Ecto neural progenitor cell (in vitro differentiated cells): Measurements from ENCODE around the gene FASTK.

Source experiments
- DNase-seq: peaks from one replicate; pipeline ENCODE4 v3.0.0-alpha.2; 2018; ENCODE audit warnings: low spot score

The FASTK gene

DNA sequence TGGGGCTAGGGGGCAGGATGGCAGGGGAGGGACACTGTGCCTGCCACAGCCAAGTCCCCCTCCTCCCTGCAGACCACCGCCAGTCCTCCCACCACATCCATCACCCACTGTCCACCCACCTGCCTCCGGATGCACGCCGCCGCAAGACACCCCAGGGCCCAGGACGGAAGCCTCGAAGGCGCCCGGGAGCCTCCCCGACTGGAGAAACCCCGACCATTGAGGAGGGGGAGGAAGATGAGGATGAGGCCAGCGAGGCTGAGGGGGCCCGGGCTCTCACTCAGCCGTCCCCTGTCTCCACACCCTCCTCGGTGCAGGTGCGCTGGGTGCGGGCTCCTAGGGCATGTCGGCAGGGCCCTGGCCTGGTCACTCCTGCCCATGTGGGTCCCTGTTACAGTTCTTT is 16.2 kb downstream of the FASTK start:
- DNase-seq: no peak

DNA sequence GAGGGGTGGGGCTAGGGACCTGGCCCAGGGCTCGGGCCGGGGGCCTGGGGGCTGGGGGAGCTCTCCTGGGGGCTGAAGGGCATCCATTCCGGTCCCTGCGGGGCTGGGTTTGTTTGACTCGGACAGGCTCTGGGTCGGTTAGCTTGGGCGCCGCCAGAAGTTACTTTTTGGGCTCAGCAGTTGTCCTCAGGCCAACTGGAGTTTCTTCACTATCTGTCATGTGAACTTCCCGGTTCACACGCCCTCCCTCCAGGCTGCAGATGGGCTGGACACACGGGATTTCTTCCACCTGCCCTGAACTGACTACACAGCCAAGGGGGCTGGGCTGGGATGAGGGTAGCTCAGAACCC is 17.4 kb downstream of the FASTK start:
- no peak for DNase-seq

DNA sequence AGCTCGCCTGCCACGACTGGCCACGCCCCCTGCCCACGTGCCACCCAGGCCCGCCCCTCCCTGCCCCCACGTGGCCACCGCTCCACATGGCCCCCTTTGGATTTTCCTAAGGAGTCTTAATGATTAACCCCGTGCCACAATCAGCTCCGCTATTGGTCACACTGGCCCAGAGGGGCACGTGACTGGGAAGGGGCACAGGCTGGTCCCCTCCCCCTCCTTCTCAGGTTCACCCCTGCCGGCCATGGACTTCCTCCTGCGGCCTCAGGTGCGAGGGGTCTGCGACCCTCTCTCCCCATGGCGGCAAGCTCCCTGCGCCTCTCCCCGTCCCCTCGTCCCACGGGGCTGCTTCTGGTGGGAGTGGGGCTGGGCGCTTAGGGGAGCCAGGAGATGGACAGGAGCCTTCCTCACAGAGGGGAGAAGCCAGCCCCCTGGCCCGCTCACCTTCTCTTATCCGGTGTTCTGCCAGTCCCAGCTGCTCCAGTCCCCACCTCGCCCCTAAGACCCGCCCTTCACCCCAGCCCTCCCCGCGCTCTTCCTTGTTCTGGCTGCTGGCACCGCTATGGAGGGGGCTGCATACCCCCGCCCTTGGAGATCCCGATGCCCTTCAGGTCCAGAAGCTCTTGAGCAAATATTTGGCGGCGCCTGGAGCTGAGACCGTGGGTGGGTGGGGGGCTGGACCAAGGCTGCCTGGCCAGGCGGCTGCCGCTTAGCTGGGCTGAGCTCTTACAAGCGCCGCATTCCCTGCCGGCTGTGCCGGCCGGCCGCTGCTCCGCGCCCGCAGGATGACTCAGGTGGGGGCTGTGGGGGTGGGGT is 18.0 kb downstream of the FASTK start:
- peak; percentile 88 for DNase-seq

DNA sequence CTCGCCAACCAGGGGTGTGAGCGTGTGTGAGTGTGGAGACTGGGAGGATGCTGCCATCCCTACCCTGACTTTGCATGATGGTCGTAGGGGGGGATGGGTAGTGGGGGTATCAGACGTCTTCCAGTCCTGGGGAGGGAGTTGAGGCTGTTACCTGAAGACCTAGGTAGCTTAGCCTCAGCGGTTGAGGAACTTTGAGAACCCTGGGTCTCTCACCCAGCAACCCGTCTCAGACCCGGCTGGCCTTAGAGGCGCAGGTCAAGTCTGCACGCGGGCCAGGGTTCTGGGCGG is 18.6 kb downstream of the FASTK start:
- no peak for DNase-seq

DNA sequence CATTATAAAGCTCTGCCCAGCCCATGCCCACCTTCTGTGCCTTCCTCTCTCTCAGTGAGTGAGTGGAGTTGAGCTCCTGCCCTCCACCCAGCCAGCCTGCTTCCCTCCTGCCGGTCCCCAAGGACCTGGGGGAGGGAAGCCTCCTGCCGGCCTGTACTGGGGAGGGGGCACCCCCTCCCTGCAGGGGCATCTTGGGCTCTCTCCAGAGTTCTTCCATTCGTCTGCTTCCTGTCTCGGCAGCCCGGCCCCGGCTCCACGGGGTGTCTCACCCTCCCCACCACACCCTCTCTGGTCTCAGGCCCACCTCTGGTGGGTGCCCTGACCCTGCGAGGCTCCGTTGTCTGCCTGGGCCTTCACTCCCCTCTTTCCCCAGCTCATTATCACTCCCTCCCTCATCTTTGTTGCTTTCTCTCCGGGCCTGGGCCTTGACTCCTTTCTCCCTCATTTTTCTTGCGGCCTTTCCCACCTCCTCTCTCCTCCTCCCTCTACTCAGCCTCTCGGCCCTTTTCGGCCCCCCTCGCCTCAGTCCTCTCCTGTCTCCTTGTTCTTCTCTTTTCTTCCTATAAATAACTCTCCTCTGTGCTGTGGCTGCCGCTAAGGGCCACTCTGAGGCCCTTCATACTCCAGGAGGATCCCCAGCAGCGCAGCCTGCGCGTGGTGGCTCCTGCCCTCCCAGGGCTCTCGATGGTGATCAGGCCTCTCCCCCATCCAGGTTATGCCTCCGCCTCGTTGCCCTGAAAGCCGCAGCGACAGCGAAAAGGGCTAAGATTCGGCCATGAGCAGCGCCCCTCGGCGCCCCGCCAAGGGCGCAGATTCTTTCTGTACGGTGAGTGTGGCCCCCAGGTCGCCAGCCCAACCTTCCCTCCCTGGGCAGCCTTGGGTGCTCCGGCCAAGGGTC is 19.1 kb downstream of the FASTK start:
- DNase-seq: no peak

DNA sequence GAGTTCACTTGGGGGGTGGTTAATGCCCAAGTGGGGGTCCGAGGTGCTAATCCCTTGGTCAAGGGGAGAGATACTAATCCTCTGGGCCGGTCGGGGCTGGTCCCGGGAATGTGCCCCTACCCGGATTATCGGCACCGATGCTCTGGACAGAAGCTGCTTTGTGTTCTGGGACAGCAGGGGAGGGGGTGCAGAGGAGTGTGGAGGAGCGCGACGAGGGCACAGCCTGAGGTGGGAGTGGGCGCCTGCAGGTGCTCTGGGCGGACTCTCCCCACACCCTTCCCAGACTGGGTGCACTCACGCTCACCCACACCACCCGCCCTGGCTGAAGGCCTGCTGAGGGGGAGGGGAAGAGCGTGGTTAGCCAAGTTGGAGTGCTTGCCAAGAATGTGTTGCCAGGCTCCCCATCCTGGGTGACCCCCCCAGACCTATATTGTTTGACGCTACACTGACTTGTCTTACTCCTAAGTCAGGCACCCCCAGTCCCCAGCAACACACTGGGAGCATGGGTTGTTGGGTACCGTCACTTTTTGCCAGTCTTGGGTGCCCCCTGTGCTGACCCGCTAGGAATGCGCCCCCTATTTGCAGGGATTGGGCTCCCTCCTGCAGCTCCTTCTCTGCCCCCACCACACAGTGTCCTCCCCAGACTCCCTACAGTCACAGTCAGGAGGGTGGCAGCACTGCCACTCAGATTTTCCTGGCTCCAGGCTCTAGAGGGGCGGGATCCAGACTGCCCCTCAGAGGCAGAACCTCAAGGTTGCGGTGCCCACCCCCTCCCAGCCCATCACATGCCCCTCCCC is 20.0 kb downstream of the FASTK start:
- DNase-seq: peak; percentile 79

DNA sequence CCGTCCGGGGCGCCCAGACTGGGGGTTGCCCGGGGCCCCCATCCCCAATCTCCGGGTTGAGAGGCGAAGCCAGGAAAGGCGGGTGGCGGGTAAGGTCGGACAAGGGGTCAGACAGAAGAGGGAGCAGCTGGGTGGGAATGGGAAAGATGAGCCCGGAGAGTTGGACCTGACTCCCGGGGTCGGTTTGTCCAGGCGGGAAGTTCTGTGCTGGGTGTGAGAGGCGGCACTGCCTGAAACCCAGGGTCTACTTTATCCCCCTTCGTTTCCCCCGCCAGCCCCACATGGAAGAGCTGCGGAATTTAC is 20.5 kb downstream of the FASTK start:
- no peak for DNase-seq

DNA sequence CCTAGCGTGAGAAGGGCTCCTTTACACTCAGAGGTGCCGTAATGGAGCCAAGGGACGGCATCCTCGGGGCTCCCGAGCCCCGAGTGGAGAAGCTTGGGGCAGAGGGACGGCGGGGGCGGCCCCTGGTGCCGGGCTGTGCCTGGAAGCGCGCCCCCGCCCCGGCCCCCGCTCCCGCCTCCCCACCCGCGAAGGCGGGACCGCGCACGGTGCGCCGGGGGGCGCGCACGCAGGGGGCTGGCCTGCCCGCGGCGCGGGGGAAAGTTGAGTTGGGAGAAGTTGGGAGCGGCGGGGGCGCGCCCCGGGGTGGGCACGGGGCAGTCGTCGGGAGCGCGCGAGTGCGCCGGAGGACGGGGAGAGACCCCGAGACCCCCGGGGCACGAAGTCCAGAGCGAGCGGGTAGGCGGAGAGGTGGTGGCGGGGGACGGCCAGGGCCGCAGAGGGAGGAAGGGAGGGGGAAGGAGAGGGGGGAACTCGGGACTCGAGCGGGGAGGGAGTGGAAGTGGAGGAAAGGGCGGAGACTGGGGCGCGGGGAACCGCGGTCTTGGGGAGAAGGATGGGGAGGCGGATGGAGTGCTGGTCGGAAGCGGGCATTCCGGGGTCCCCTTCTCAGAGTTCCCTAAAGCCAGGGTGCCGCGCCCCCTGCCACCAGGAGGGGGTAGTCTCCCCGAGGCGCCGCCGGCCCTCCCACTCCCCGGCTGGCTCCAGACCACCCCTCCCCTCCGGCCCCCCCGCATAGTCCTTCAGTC is 21.1 kb downstream of the FASTK start, which contains the start of gene SLC4A2:
TSS of gene SLC4A2 (plus strand) at position 223 of the 746 bp plus-strand sequence. CDS start 2,399 bp downstream, outside the sequence.
- peak; percentile 80 for DNase-seq

DNA sequence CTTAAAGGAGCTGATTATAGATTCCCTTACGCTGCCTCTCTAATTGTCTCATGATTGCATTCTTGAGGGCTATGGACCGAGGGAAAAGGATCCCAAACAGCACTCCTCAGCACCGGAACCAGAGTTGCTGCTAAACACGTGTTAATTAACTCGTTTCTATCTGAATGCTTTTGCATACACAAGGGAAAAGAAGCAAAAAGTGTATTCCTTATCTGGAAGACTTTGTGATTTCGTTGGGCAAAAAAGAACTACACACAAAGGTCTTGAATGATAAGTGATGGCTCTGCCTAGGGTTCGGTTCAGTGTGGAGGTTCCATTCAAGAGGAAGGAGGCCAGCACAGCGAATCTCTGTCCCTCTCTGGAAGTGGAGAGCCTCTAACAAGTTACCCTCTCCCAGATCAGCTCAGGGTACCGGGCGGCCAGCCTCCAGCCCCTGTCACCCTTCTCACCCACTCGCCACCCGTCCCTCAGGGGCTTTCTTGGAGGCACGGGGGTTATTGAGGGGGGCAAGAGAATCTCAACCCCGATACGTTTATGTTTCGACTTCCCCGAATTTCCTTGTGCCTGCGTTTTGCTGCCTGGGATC is 21.7 kb downstream of the FASTK start:
- no peak for DNase-seq

DNA sequence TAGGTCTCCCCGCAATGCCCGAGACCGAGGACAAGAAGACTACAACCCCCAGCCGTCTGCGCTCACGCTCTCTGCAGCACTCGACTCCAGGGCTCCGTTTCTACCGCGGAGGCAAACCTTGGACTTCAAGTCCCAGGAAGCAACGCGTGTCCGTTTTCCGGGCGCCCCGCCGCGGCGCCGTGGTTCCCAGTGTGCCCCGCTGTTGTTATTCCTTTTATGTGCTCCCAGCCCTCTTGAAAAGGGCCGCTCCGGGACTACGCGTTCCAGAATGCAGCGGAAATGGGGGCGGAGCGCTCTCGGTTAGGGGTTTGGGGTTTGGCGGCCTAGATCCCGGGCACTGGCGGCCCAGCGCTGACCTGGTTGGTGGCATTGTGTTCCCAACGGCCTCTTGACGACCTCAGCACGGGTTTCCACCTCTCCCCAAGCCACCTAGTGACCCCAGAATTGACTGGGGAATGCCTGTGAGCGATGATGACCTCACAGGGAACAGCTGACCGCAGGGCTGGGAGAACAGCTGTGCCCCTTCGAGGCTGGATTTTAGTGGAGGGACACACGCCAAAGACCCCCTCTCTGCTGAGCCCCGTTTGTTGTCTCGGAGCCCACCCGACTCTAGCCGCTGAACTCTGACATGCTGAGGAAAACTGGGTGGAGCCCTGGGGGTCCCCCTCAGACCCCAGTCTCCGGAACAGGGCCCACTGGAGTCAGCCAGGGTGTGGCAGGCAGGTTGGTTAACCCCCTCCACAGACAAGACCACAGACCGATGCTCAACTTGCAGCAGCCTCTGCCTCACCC is 22.4 kb downstream of the FASTK start:
- DNase-seq: peak; percentile 98

DNA sequence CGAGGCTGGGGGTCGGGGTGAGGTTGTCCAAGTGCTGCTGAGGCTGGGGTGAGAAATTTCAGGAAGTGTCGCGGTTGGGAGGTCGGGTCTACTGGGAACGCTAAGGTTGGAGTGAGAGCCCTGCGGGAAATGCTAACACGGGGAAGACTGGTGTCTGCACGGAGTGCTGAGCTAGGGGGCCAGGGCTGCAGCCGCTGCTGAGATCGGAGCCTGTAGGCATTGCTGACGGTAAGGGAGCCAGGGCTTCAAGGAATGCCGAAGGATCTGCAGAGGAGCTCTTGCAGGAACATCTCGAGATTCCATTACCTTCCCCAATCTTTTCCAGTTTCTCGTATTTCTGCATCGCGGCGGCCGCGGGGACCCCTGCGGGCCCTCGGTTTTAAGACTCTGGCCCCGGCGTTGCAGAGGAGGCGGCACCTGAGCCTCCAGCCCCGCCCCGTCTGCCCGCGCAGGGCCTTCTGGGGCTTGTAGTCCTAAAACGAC is 23.1 kb downstream of the FASTK start, which contains the start of gene CDK5:
TSS of gene CDK5 (minus strand) at position 392 of the 483 bp plus-strand sequence. CDS start at position 343, 49 bp downstream.
- no peak for DNase-seq

DNA sequence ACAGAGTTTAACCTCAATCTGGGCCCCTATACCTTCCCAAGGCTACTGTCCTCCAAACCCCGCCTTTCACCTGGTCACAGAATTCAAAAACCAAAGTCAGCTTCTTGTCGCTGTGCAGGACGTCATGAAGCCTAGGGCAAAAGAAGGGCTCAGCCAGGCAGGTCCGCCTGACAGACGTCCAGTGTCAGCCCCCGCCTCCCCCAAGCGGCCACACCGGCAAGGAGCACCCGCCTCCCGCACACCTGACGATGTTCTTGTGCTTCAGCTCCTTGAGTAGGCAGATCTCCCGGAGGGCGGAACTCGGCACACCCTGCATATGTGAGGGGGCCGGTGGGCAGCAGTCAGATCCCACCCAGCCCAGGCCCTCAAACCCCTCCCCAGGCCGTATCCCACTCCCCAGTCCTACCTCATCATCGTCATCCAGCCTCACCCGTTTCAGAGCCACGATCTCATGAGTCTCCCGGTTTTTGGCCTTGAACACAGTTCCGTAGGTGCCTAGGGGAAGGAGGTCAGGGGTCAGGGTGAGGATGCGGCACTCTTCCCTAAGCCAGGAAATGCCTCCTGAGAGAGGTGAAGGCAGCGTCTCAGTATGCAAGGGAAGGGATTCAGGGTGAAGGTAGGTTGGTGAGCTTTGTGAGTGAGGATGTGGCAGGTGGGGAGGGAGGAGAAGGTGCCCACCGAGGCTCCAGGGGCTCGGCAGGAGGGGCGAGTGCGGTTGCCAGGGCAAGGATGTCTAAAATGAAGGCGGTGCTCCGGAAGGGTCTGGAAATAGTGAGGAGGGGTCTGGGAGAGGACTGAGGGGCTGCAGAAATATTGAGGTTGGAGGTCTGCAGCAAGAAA is 23.7 kb downstream of the FASTK start:
- DNase-seq: peak; percentile 54

DNA sequence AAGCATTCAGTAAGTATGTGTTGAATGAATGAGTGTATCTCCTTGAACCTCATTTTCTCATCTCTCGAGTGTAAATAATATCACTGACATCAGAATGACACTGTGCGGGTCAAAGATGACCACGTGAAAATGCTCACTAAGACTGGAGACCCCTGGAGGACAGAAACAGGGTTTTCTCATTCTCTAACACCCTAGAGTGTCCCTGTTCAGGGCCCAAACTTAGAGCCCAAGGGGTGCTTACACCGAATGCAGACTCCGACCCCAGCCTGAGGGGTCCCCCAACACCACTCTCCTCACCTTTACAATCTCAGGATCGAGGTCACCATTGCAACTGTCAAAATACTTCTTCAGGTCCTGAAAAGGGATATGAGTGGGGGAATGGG is 24.3 kb downstream of the FASTK start:
- no peak for DNase-seq

DNA sequence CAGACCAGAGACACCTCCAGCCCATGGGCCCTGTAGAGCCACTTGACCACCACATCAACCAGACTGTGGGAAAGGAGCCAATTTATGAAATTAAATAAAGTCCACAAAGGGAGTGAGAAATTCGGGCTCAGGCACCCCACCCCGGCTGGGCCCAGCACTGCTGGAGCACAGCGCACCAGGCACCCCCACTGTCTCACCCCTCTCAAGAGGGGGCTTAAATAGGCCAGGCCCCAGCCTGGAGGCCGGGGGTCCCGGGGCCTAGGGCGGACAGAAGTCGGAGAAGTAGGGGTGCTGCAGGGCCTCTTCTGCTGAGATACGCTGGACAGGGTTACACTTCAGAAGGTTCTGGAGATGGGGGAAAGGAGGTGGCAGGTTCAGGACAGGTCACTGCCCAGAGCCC is 26.9 kb downstream of the FASTK start:
- DNase-seq: no peak

DNA sequence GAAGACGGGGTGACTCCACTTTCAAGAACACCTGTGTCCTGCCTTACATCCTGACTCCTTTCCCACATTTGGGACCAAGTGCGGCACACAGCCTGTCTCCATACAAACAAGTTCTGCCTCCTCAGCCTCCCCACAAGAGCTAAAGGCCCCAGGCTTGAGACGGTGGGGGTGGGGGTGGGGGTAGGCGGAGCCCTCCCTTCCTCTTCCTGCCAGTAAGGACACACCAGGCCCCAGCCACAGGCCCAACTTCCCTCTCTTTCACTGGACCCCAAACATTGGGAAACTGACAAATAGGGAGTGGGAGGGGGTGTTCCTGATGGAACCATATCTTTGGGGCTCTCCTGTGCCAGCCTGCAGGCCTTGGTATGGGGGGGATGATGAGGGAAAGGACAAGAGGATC is 27.5 kb downstream of the FASTK start:
- no peak for DNase-seq

DNA sequence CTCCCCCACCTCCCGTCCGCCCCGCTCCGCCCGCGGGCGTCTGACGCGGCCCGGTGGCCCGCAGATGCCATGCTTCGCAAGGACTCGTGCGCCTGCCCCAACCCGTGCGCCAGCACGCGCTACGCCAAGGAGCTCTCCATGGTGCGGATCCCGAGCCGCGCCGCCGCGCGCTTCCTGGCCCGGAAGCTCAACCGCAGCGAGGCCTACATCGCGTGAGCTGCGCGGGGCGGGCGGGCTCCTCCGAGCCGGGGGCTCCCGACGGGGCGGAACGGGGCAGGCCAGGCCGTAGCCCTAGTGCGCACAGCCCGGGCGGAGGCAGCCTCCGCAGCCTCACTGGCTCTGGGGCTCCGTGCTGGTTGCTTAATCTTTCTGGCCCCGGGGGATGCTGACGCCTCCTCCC is 29.5 kb downstream of the FASTK start:
- DNase-seq: peak; percentile 88

DNA sequence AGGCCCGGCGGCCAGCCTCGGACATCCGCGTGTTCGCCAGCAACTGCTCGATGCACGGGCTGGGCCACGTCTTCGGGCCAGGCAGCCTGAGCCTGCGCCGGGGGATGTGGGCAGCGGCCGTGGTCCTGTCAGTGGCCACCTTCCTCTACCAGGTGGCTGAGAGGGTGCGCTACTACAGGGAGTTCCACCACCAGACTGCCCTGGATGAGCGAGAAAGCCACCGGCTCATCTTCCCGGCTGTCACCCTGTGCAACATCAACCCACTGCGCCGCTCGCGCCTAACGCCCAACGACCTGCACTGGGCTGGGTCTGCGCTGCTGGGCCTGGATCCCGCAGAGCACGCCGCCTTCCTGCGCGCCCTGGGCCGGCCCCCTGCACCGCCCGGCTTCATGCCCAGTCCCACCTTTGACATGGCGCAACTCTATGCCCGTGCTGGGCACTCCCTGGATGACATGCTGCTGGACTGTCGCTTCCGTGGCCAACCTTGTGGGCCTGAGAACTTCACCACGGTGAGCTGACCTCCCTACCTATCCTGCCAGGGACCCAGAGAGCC is 31.6 kb downstream of the FASTK start:
- DNase-seq: no peak

DNA sequence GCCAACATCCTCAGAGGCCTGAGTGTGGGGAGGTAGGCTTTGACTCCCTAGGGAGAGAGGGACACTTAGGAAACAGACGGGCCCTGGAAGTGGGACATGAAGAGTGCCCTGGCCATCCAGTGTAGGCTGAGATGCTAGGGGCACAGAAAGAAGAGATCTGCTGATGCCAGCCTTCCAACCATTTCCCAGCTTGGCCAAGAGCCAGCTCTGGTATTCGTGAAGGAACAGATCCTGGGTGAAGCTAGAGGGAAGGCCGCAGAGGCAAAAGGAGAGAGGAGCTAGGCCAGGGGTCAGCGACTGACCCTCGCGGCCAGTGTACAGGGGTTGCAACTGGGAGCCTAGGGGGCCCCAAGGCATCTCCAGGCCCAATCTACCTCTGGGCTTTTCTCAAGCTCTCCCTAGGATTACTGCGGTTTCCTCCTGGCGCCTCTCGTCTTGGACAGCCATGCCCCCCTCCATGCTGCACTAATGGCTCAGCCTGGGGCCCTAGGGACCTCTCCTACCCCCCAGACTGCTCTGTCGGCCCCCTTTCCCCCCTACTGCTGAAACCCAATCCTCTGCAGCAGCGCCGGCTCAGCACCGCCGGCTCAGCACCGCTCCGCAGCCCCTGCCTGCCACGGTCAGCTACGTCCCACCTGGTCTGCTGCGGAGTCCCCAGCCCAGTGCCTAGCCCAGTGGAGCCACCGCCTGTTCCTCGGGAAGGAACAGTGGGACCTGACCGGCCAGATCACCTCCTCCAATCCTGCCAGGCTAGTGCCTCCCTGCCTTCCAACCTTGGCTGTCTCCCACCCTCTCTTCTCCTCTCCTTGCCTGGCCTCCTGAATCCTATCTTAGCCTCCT is 32.4 kb downstream of the FASTK start, which contains the start of gene ASIC3:
TSS of gene ASIC3 (plus strand) at position 556 of the 840 bp plus-strand sequence. CDS start 355 bp downstream, outside the sequence.
- DNase-seq: no peak
